ENCODE measurements around the gene CHP1. TPM values are rescaled to one million over a fixed set of nuclear protein-coding genes. Genes with fewer than 3 reads are reported as not detected.

CHP1 gene
- total RNA-seq, 1 experiment from 2014 or later: 97.7 TPM

DNA sequence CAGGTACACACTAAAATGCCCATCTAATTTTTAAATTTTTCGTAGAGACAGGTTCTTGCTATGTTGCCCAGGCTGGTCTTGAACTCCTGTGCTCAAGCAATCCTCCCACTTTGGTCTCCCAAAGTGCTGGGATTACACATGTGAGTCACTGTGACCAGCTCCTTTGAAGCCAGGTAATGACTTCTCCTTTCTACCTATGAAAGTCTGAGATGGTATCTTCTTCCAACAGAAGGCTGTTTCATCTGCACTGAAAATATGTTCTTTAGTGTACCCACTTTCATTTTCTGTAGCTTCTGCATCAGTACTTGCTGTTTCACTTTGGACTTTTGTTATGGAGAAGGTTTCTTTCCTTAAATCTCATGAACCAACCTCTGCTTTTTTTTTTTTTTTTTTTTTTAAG, 92.5 kb downstream of the CHP1 start:
- peaks cover 2% of the 10 kb centered on the region for H3K79me1 ChIP-seq (ENCODE audit: insufficient read depth, low read depth, low read length, poor library complexity, severe bottlenecking)
- no peaks in the 10 kb centered on the region for H3K79me2 ChIP-seq (ENCODE audit: insufficient read depth, low read length)
- no peak overlapping the region for H2BK120ac ChIP-seq (ENCODE audit: low read depth, low read length, poor library complexity, severe bottlenecking)
- no peak overlapping the region for H4K5ac ChIP-seq (ENCODE audit: insufficient read length, low read depth, low read length)
- Mint-ChIP-seq H3K36me3 (ENCODE audit: insufficient read depth in 1 of 3, low read depth in 3 of 3) (peaks cover 31 to 67% (median 61%) of the 10 kb centered on the region in 3 experiments), H3K27me3 (ENCODE audit: low read depth) (no peaks in the 10 kb centered on the region), H3K4me3 (no peak overlapping the region), H3K9me3 (peaks cover 7% of the 10 kb centered on the region in 2 experiments; a peak in 4 of 5 replicates), H3K4me1 (no peaks in the 10 kb centered on the region), H3K27ac (0 out of 7 replicates have a peak overlapping the region, but pooled peaks of 1 of the 3 experiments have one; percentile 13)
- no peaks in the 10 kb centered on the region for H4K20me1 ChIP-seq (ENCODE audit: control insufficient read depth, insufficient read depth, insufficient read length)
- H2BK5ac ChIP-seq (ENCODE audit: insufficient read length, low read length): no peak overlapping the region
- no peak overlapping the region for H2BK15ac ChIP-seq (ENCODE audit: low read depth, low read length)
- H3K23me2 ChIP-seq (ENCODE audit: insufficient read length, low read depth, low read length, poor library complexity, severe bottlenecking): no peaks in the 10 kb centered on the region
- no peak overlapping the region for H3K14ac ChIP-seq (ENCODE audit: insufficient read depth, low read length)
- no peak overlapping the region for H3K9ac ChIP-seq (ENCODE audit: extremely low read depth, insufficient read length, low read length)
- H3K27me3 ChIP-seq (ENCODE audit: insufficient read depth, low read length): no peaks in the 10 kb centered on the region
- no peaks in the 10 kb centered on the region for H3K9me3 ChIP-seq (ENCODE audit: control insufficient read depth, low read depth, low read length)
- no peak overlapping the region for H2AK5ac ChIP-seq (ENCODE audit: insufficient read length, low read length)
- no peak overlapping the region for H3K56ac ChIP-seq (ENCODE audit: insufficient read length, low read depth, low read length)
- H4K91ac ChIP-seq (ENCODE audit: insufficient read length, low read depth, low read length): no peak overlapping the region
- H3K27ac ChIP-seq (ENCODE audit: insufficient read length, low read depth, low read length): no peak overlapping the region
- no peak overlapping the region for H3K23ac ChIP-seq (ENCODE audit: insufficient read length, low read depth, low read length)
- no peaks in the 10 kb centered on the region for H3K4me1 ChIP-seq (ENCODE audit: insufficient read depth, low read length)
- no peak for DNase-seq
- TF ChIP-seq, protein P1, sequence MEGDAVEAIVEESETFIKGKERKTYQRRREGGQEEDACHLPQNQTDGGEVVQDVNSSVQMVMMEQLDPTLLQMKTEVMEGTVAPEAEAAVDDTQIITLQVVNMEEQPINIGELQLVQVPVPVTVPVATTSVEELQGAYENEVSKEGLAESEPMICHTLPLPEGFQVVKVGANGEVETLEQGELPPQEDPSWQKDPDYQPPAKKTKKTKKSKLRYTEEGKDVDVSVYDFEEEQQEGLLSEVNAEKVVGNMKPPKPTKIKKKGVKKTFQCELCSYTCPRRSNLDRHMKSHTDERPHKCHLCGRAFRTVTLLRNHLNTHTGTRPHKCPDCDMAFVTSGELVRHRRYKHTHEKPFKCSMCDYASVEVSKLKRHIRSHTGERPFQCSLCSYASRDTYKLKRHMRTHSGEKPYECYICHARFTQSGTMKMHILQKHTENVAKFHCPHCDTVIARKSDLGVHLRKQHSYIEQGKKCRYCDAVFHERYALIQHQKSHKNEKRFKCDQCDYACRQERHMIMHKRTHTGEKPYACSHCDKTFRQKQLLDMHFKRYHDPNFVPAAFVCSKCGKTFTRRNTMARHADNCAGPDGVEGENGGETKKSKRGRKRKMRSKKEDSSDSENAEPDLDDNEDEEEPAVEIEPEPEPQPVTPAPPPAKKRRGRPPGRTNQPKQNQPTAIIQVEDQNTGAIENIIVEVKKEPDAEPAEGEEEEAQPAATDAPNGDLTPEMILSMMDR (conservative IDR thresholded peaks at IDR 0.05): no peak
- no CpG with 5 or more reads among the region's 1 CpG for WGBS (ENCODE audit: extremely low coverage, insufficient read length, low lambda C conversion rate)
- no peak overlapping the region for H2BK20ac ChIP-seq (ENCODE audit: low read depth, low read length, poor library complexity, severe bottlenecking)
- no peak overlapping the region for H3T11ph ChIP-seq (ENCODE audit: low read length)
- no peak overlapping the region for H2AFZ ChIP-seq (ENCODE audit: low read length)
- no peak overlapping the region for H4K8ac ChIP-seq (replicated peaks; ENCODE audit: insufficient read length, low read depth, low read length)
- no peak overlapping the region for H3K4me2 ChIP-seq (ENCODE audit: insufficient read depth, insufficient read length, low read length)
- no peak overlapping the region for H3K4ac ChIP-seq (ENCODE audit: low read depth, low read length)
- no peak overlapping the region for H2BK12ac ChIP-seq (ENCODE audit: insufficient read length, low read depth, low read length)
- H3K18ac ChIP-seq (ENCODE audit: insufficient read length, low read depth, low read length): no peak overlapping the region
